Hippocampal formation (tissue), 2 donors: ENCODE data around the gene USP10.

Source experiments
- DNase-seq, 2 donors: peaks; one replicate each; lab custom pipeline; 2025; lab: John Stamatoyannopoulos, UW

The USP10 gene

DNA sequence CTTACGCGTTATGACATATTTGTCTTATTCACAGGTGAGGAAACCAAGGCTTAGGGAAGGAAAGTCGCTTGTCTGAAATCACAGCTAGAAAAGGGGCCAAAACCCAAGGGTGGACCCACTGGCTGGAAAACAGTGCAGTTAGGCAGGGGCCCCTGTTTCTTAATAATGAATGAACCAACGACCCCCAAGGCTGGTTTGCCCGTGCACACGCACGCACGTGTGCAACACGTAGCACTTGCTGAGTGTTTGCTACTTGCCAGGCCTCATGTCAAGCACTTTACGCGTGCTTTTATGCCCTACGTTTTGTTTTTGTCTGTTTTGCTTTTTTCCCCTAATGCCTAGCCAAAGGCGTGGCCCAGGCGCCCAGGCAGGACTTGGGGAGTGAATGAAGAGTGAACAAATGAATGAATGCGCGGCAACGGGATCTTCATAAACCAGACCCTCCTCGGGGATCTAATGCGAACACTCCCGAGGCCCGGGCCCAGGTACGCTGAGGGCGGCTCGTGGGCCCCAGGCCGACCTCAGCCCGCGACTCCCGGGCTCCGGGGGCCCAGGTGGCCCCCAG lies 571 bp upstream of the USP10 start:
- DNase-seq = no peak

DNA sequence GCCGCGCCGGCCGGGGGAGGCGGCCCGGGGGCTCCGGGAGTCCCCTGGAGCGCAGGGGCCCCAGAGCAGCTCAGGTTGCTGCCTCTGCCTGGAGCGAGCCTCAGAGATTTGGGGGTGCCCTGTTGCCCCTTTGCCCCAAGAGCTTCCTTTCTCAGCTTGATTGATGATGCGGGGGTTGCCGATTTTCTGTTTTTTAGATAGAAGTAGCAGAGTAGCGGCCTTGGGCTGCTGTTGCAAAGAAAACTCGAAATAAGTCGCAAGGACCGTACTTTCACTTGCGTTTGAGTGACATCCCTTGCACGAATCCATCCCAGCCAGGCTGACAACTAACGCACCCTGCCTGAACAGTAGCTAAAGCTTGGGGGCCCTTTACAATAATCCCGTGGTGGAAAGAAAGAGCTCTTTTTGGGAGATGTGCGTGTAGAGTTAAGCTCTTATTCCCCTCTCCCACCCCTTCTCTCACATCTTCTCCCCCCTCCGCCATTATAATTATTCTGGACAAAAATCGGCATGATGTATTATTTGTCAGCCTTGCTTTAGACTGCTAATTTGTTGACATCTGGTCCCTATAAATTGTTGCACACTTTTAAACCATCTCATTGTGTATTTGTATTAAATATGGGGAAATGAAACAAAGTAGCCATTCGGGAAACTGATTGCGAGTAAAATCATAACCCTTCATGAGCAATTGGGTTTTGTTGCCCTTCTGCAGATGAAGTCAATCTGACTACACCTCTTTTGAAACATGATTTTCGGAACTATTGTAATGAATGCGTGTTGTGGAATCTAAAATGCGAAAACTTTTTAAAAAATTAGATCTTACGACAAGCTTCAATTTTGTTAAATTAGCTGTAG lies 873 bp downstream of the USP10 start:
- peak in 1 of 2 donors; percentile 38 for DNase-seq

- no peak for DNase-seq
These were observed 3.9 kb downstream of the USP10 start for GRCh38 chr16:84703681-84704080.

DNA sequence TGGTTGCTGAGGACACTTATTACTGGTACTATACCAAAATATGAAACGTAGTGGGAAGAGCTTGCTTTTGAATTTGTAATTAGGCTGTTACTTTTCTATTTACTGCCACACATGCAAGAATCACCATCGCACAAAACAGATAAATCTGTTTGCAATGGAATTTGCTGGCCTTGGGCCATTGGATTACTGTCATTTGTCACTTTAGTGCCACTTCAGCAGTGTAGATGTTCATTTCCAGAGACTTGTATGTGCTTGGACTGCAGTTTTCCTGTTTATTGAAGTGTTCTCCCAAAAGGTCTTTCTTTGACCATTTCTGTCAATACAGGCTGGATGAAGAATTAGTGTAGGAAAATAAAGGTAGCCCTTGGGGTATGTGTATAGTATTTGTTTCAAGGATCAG lies 4.5 kb downstream of the USP10 start:
- DNase-seq = no peak

DNA sequence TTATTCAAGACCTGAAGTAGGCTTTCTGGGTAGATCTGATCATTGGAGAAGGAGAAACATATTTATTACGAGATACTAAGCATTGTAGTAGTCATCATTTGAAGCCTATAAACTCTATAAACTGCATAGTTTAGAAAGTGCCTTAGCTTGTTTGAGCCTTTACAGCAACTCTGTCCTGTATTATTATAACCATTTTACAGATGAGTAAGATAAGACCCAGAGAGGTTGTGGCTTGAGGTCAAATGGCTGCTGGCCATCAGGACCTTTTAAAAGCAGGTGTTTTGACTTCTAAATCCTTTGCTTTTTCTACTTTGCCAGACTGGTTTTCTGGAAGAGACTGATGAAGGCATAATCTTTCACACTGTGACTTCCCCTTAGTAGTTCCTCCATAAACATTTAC lies 7.1 kb downstream of the USP10 start:
- no peak for DNase-seq

DNA sequence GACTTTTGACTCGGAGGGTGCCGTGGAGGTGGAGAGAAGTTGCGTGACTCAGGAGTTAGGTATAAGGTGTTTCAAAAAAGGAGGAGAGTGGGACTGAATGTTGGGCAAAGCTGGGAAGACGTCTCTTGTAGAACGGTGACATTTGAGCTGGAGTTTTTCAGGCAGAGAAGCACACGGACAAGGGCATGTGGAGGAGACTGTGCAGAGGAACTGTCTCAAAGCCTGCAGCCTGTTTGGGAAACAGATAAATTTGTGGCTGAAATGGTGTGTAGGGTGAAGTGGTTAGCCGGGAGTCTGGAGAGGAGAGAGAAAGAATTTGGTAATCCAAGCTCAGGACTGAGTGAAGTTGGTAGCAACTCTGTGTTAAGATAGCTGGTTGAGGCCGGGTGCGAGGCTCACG lies 9.8 kb downstream of the USP10 start:
- no peak for DNase-seq

DNA sequence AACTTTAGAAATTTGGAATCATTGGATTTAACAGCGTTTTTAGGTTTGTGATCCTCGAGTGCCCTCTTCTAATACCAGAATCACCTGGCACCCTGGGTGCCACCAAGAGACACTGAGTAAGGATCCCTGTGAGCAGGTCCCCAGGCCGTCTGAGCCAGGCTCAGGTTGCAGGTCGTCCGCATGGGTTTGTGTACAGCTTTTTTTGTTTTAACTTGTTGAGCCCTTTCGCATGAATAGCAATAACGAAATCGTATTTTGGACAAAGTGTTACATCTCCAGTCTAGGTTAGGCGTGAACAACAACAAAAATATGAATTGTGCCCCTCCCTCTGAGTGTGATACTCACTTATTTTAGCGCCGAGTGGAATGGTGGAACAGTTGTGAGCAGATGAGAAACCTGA lies 10.9 kb downstream of the USP10 start:
- DNase-seq = no peak

DNA sequence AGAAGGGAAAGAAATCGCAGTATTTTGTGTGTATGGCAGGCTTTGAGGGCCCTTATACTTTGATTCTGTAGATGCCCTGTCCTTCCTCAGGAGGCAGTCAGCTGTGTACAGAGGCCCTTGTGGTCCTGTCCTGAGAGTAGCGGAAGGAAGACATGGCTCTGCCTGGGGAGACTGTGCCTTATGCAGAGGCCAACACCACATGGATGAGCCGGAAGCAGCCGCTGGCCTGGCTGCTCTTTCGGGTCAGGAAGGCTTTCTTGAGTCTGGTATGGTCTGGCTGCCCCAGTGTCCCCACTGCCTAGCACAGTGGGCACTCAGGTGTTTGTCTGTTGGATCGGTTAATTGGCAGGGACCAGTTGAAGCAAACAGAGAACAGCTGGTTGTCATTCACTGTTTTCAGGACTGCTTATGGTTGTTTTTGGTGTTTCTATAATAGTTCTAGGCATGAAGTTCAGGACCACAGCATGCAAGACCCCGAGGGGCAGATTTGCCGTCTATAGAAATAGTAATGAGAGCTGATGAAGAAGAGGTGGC lies 12.4 kb downstream of the USP10 start:
- DNase-seq = no peak

GRCh38 chr16:84712801-84713775 lies 13.3 kb downstream of the USP10 start:
- DNase-seq = no peak

DNA sequence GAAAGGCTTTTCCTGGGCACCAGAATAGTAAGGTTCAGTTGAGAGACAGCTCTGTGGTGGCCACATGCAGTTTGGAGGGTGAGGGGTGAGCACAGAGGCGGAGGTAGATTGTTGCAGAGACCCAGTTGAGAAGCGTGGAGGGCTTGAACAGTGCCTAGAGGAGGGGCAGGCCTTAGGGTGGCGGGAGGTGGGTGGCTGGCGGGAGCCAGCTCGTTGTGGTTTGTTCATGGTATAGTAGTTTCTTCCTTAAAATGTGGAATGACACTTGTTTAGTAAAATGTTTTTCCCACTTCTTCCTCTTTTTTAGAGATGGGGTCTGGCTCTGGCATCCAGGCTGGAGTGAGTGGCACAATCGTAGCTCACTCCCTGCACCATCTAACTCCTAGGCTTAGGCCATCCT lies 14.2 kb downstream of the USP10 start:
- no peak for DNase-seq

GRCh38 chr16:84715424-84715823 lies 15.6 kb downstream of the USP10 start:
- no peak for DNase-seq

GRCh38 chr16:84715854-84716253 lies 16.1 kb downstream of the USP10 start:
- no peak for DNase-seq

GRCh38 chr16:84716740-84717139 lies 16.9 kb downstream of the USP10 start:
- DNase-seq = no peak

GRCh38 chr16:84717484-84717883 lies 17.7 kb downstream of the USP10 start:
- DNase-seq = no peak

DNA sequence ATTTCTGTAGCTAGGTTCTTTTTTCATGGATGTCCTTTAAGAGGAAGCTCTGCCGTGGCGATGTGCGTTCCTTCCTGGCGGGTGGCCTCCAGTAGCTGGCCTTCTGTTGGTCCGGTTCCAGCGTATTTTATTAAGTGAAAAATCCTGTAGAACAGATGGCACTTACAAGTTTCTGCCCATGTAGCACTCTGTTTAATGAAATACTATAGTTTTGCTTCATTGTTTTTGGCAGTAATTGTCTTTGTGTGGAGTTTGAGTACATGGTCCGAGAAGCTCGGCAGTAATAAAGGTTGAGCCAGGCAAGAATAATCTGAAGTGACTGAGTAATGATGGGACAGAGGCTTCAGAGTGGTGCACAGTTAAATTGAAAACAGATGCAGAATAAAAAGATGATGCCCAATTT lies 20.4 kb downstream of the USP10 start:
- no peak for DNase-seq

DNA sequence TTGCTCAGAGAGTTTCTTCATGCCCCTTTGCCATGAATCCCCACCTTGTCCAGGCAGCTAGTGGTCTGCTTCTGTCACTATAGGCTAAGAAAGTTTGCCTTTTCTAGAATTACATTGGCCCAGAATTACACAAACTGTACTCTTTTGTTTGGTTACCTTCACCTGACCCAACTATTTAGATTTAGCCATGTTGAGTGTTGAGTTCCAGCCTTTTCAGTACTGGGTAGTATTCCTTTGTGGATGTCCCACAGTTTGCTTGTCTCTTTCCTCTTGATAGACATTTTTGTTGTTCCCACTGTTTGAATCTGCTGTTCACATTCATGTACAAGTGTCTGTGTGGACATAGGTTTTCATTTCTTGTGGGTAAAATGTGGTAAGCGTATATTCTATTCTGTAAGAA lies 22.3 kb downstream of the USP10 start:
- no peak for DNase-seq

DNA sequence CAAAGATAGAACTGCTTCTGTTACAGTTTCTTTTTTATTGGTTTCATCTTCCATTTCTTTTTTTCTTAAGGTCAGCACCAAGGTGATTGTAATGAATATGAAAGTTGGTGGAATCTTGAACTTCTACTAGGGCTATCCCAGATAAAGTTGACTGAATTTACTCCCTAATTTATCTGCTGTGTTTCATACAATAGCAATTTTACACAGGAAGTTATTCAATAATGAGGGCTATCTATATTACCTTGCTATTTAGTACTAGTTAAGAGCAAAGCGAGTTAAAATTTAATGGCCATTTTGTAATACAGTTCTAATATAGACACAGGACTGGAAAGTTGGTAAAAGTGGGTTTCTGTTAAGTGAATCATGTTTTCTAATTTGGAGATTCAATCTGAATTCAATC lies 24.1 kb downstream of the USP10 start:
- DNase-seq = no peak

DNA sequence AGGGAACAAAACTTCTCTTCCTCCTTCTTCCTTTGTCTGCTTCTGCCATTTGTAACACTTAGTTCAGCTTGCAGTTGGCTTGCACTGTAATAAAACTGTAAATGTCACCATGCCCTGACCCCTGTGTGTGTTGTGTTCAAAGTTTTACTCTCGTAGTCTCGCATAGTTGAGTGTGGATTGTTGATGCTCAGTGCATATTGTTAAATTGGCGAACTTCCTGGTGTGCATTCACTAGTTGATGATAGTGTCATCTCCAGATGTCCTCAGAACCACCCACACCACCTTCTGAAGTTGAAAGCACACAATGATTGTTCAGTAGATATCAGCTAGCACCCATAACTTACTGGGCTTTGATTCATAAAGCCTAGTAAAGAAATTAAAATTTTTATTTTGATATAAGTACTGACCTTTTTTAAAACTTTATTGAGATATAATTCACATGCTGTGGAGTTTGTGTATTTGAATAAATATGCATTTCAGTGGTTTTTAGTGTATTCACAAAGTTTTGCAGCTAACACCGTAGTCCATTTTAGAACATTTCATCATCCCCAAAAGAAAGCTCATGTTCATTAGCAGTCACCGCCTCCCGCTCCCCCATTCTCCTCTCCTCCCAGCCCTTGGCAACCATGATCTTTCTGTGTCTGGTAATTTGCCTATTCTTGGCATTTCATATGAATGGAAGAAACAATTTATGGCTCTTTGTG lies 25.0 kb downstream of the USP10 start:
- no peak for DNase-seq

GRCh38 chr16:84725481-84726078 lies 25.8 kb downstream of the USP10 start:
- DNase-seq = no peak

DNA sequence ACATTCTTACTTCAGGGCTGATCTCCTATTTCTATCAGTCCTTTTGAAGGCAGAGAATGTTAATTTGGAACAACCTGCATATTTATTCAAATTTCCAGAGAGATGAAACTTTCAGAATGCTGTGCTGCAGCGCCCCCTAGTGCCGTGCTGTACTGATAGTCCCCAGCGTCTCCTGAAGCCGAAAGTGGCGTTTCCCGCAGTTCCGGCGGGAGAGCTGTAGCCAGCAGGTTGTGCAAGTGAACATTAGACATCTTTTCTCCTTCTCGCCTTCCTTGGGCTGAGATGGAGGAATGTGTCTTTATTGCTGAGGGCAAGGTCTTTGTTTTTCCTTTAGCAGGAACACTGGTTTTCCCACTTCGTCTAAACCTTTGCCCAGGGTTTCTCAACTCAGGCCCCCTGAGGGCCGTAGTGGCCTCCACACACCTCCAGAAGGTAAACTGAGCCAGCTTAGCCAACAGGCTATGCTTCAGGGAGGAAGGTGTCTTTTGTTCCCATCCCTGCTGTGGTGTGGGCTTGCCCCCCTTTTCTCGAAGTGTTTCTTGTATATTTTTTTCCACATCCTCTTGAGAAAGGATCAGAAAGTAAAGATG lies 26.4 kb downstream of the USP10 start:
- peak; percentile 70 to 84 for DNase-seq
